GM18505 (cell line): ENCODE data around the gene TMBIM6.

ENCODE experiments used
- ATAC-seq: cut with Tn5 transposase; IDR thresholded peaks from one replicate; pipeline ENCODE4 v1.9.1; 2021; ENCODE audit not compliant: unreplicated experiment
- POLR2A ChIP-seq: IDR thresholded peaks from 4 replicates; pipeline ENCODE4 v1.6.1; 2011; ENCODE audit warnings: borderline replicate concordance; ENCODE audit not compliant: insufficient read depth, insufficient read length; ENCODE audit errors: extremely low read depth

TMBIM6 gene

GRCh38 chr12:49740930-49741881 lies at the start of gene TMBIM6:
TSS of gene TMBIM6 (plus strand) at chr12:49741557. CDS start at chr12:49752494, 10,937 bp downstream.
- peak; percentile 99 for TF ChIP-seq POLR2A
- peak; percentile 83 for ATAC-seq

GRCh38 chr12:49692851-49693250 lies 48.5 kb upstream of the TMBIM6 start:
- no peak for TF ChIP-seq POLR2A
- ATAC-seq, result no peak

GRCh38 chr12:49693931-49694444 lies 47.4 kb upstream of the TMBIM6 start:
- no peak for ATAC-seq
- TF ChIP-seq POLR2A, result no peak

- TF ChIP-seq POLR2A, result no peak
- ATAC-seq, result no peak
These were observed 44.6 kb upstream of the TMBIM6 start for GRCh38 chr12:49696723-49697122.

GRCh38 chr12:49697808-49698207 lies 43.5 kb upstream of the TMBIM6 start:
- ATAC-seq, result no peak

GRCh38 chr12:49698619-49699545 lies 42.5 kb upstream of the TMBIM6 start:
- ATAC-seq, result peak; percentile 58
- TF ChIP-seq POLR2A, result peak; percentile 46

More at GRCh38 chr12:49697808-49698207, 43.5 kb upstream of the TMBIM6 start:
- TF ChIP-seq POLR2A, result no peak

GRCh38 chr12:49702009-49702408 lies 39.3 kb upstream of the TMBIM6 start:
- TF ChIP-seq POLR2A, result no peak

GRCh38 chr12:49702676-49703215 lies 38.6 kb upstream of the TMBIM6 start:
- ATAC-seq, result no peak
- no peak for TF ChIP-seq POLR2A

More at GRCh38 chr12:49702009-49702408, 39.3 kb upstream of the TMBIM6 start:
- ATAC-seq, result no peak

- ATAC-seq, result no peak
- no peak for TF ChIP-seq POLR2A
These were observed 37.7 kb upstream of the TMBIM6 start for GRCh38 chr12:49703647-49704137.

- peak; percentile 72 for TF ChIP-seq POLR2A
- no peak for ATAC-seq
These were observed 35.8 kb upstream of the TMBIM6 start for GRCh38 chr12:49705479-49706134.

GRCh38 chr12:49706351-49707127 lies 34.8 kb upstream of the TMBIM6 start:
- peak; percentile 1 for ATAC-seq
- TF ChIP-seq POLR2A, result no peak
